ENCODE results near the gene TAF5.

DNA sequence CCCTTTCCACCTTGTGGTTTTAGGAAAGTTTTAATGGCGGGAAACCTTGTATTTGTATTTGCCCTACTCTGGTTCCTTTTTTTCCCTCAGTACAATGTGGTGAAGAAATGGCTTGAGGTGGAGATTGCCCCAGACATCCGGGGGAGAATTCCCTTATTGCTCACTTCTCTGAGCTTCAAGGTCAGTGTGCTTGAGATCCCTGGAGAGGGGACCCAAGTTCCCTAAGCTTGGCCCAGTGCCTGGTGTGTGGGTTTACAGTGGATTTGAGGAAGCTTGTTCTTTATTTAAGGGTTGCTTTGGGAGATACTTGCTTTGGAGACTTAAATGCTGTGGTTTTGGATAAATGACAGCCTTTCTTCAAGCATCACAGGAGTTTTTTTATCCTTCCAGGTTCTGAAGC is 66.1 kb downstream of the TAF5 start:
- no peak for TF ChIP-seq CTCF (conservative IDR thresholded peaks at IDR 0.05; ENCODE audit: low read depth, low read length)
- TF ChIP-seq EZH2 (IDR thresholded peaks at IDR 0.05; ENCODE audit: low read length, unreplicated experiment), result no peak

Measured in PC-3 (cell line).